Measurements from ENCODE around the gene HSPB2.

The HSPB2 gene

GRCh38 chr11:111910676-111911562 lies 1.6 kb upstream of the HSPB2 start:
- H3K4me2 ChIP-seq (ENCODE audit: low read depth, low read length, poor library complexity, severe bottlenecking), result no peak overlapping the region
- H3K9me3 ChIP-seq (ENCODE audit: insufficient read depth, low read depth, low read length), result no peaks in the 10 kb centered on the region
- H3K79me2 ChIP-seq (ENCODE audit: insufficient read depth, low read length), result no peaks in the 10 kb centered on the region
- no peak for TF ChIP-seq CTCF (conservative IDR thresholded peaks at IDR 0.05; ENCODE audit: low read length)
- no peak for TF ChIP-seq EZH2phosphoT487 (IDR thresholded peaks at IDR 0.05; ENCODE audit: borderline replicate concordance)
- no peak overlapping the region for H3K9ac ChIP-seq (ENCODE audit: low read depth, low read length, poor library complexity, severe bottlenecking)
- no peaks in the 10 kb centered on the region for H3K27me3 ChIP-seq (ENCODE audit: insufficient read depth, low read length, poor library complexity, severe bottlenecking)
- H3K4me3 ChIP-seq (ENCODE audit: low read length, poor library complexity, severe bottlenecking), result no peak overlapping the region
- H3K9me2 ChIP-seq (replicated peaks; ENCODE audit: low read depth, low read length), result no peaks in the 10 kb centered on the region
- no peaks in the 10 kb centered on the region for H3K4me1 ChIP-seq (ENCODE audit: insufficient read depth, low read length, poor library complexity, severe bottlenecking)
- H3F3A ChIP-seq (ENCODE audit: low read depth), result no peaks in the 10 kb centered on the region
- no peak overlapping the region for H2AFZ ChIP-seq (ENCODE audit: low read length)
- no peaks in the 10 kb centered on the region for H3K36me3 ChIP-seq (ENCODE audit: insufficient read depth, low read length)
- H4K20me1 ChIP-seq (ENCODE audit: insufficient read depth, low read length, poor library complexity, severe bottlenecking), result no peaks in the 10 kb centered on the region

- Histone ChIP-seq H4K20me1 (ENCODE audit: insufficient read depth, low read length, poor library complexity, severe bottlenecking) (no peaks in the 10 kb centered on the region), H3K9me3 (ENCODE audit: insufficient read depth, low read depth, low read length) (no peaks in the 10 kb centered on the region), H3K9me2 (replicated peaks; ENCODE audit: low read depth, low read length) (no peaks in the 10 kb centered on the region), H2AFZ (ENCODE audit: low read length) (no peak within 1 kb of the TSS), H3K4me1 (ENCODE audit: insufficient read depth, low read length, poor library complexity, severe bottlenecking) (no peaks in the 10 kb centered on the region), H3K27me3 (ENCODE audit: insufficient read depth, low read length, poor library complexity, severe bottlenecking) (no peaks in the 10 kb centered on the region), H3K79me2 (ENCODE audit: insufficient read depth, low read length) (no peaks in the 10 kb centered on the region), H3K36me3 (ENCODE audit: insufficient read depth, low read length) (no peaks in the 10 kb centered on the region), H3F3A (ENCODE audit: low read depth) (no peaks in the 10 kb centered on the region), H3K4me2 (ENCODE audit: low read depth, low read length, poor library complexity, severe bottlenecking) (no peak within 1 kb of the TSS), H3K4me3 (ENCODE audit: low read length, poor library complexity, severe bottlenecking) (no peak within 1 kb of the TSS), H3K9ac (ENCODE audit: low read depth, low read length, poor library complexity, severe bottlenecking) (no peak within 1 kb of the TSS)
- no peak for TF ChIP-seq CTCF (conservative IDR thresholded peaks at IDR 0.05; ENCODE audit: low read length)
- TF ChIP-seq EZH2phosphoT487 (IDR thresholded peaks at IDR 0.05; ENCODE audit: borderline replicate concordance), result no peak
Measured at GRCh38 chr11:111911563-111912401, 752 bp upstream of the HSPB2 start, which contains the start of gene CRYAB. CRYAB (minus strand) TSS chr11:111911770; CDS start chr11:111911724, 46 bp downstream.

- Histone ChIP-seq H3K9ac (ENCODE audit: low read depth, low read length, poor library complexity, severe bottlenecking) (no peak overlapping the region), H3K4me3 (ENCODE audit: low read length, poor library complexity, severe bottlenecking) (no peak overlapping the region), H3K9me3 (ENCODE audit: insufficient read depth, low read depth, low read length) (no peaks in the 10 kb centered on the region), H4K20me1 (ENCODE audit: insufficient read depth, low read length, poor library complexity, severe bottlenecking) (no peaks in the 10 kb centered on the region), H2AFZ (ENCODE audit: low read length) (no peak overlapping the region), H3K36me3 (ENCODE audit: insufficient read depth, low read length) (no peaks in the 10 kb centered on the region), H3K4me2 (ENCODE audit: low read depth, low read length, poor library complexity, severe bottlenecking) (no peak overlapping the region), H3K27me3 (ENCODE audit: insufficient read depth, low read length, poor library complexity, severe bottlenecking) (no peaks in the 10 kb centered on the region), H3K79me2 (ENCODE audit: insufficient read depth, low read length) (no peaks in the 10 kb centered on the region), H3K4me1 (ENCODE audit: insufficient read depth, low read length, poor library complexity, severe bottlenecking) (no peaks in the 10 kb centered on the region), H3F3A (ENCODE audit: low read depth) (no peaks in the 10 kb centered on the region), H3K9me2 (replicated peaks; ENCODE audit: low read depth, low read length) (no peaks in the 10 kb centered on the region)
- TF ChIP-seq EZH2phosphoT487 (IDR thresholded peaks at IDR 0.05; ENCODE audit: borderline replicate concordance), result no peak
- no peak for TF ChIP-seq CTCF (conservative IDR thresholded peaks at IDR 0.05; ENCODE audit: low read length)
Measured at GRCh38 chr11:111913031-111913861, 712 bp downstream of the HSPB2 start.

All from Loucy (cell line).